OCI-LY1 (cell line): ENCODE results near the gene WNT7B.

Source experiments
- CTCF ChIP-seq: fragments of 200-600 bp; sonication (generic), shearing (Covaris generic); IDR thresholded peaks from 2 replicates; pipeline ENCODE4 v1.5.1; 2017; ENCODE audit warnings: mild to moderate bottlenecking, antibody characterized with exemption, low read length, moderate library complexity, mixed read lengths
- EZH2 ChIP-seq: fragments of 200-600 bp; sonication (generic), shearing (Covaris generic); IDR thresholded peaks from 2 replicates; pipeline ENCODE4 v1.8.0; 2017; ENCODE audit warnings: borderline replicate concordance, mixed run types, mild to moderate bottlenecking, antibody characterized with exemption, low read length, moderate library complexity, mixed read lengths

GRCh38 chr22:45977003-45977411 lies at the start of gene WNT7B:
- no peak for TF ChIP-seq CTCF
- TF ChIP-seq EZH2, result no peak
